Activated naive CD4-positive, alpha-beta T cell (primary cell): Measurements from ENCODE around the gene TIPARP.

Experiments
- DNase-seq, 4 experiments: peaks; one replicate each; lab custom pipeline; 2025; lab: John Stamatoyannopoulos, UW

Gene TIPARP

GRCh38 chr3:156741935-156742334, 67.5 kb downstream of the TIPARP start:
- DNase-seq: no peak

GRCh38 chr3:156742401-156742800, 68.0 kb downstream of the TIPARP start:
- DNase-seq: no peak

GRCh38 chr3:156743859-156744258, 69.5 kb downstream of the TIPARP start:
- no peak for DNase-seq

- DNase-seq: no peak
Observed at GRCh38 chr3:156744631-156745030, 70.2 kb downstream of the TIPARP start.

- no peak for DNase-seq
Observed at GRCh38 chr3:156745766-156746165, 71.4 kb downstream of the TIPARP start.

GRCh38 chr3:156747046-156747445, 72.7 kb downstream of the TIPARP start:
- DNase-seq: no peak

- DNase-seq: no peak
Observed at GRCh38 chr3:156749244-156749643, 74.9 kb downstream of the TIPARP start.

- DNase-seq: no peak
Observed at GRCh38 chr3:156750191-156750873, 75.9 kb downstream of the TIPARP start.

- DNase-seq: no peak
Observed at GRCh38 chr3:156750874-156751245, 76.5 kb downstream of the TIPARP start.

GRCh38 chr3:156751461-156752025, 77.2 kb downstream of the TIPARP start:
- no peak for DNase-seq
